ENCODE results near the gene CCDC60.
"Not testable (repeated sequence)": the region's sequence is repeated elsewhere in the genome, so short reads cannot be mapped to it uniquely, and the experiment has no call there.

CCDC60 gene

GRCh38 chr12:119338593-119339363, 4.2 kb downstream of the CCDC60 start:
- no peak for DNase-seq (ENCODE audit: low read depth)

GRCh38 chr12:119340578-119340977, 6.0 kb downstream of the CCDC60 start:
- no peak for DNase-seq (ENCODE audit: low read depth)

GRCh38 chr12:119341020-119341419, 6.5 kb downstream of the CCDC60 start:
- DNase-seq (ENCODE audit: low read depth): no peak

- no peak for DNase-seq (ENCODE audit: low read depth)
These were observed 7.5 kb downstream of the CCDC60 start for GRCh38 chr12:119341988-119342387.

GRCh38 chr12:119343130-119343529, 8.6 kb downstream of the CCDC60 start:
- DNase-seq (ENCODE audit: low read depth): no peak

GRCh38 chr12:119354172-119354571, 19.6 kb downstream of the CCDC60 start:
- no peak for DNase-seq (ENCODE audit: low read depth)

GRCh38 chr12:119360366-119360765, 25.8 kb downstream of the CCDC60 start:
- not testable (repeated sequence) for DNase-seq (ENCODE audit: low read depth)

- no peak for DNase-seq (ENCODE audit: low read depth)
These were observed 28.5 kb downstream of the CCDC60 start for GRCh38 chr12:119363037-119363436.

- no peak for DNase-seq (ENCODE audit: low read depth)
These were observed 29.0 kb downstream of the CCDC60 start for GRCh38 chr12:119363490-119363889.

GRCh38 chr12:119365451-119365850, 30.9 kb downstream of the CCDC60 start:
- no peak for DNase-seq (ENCODE audit: low read depth)

GRCh38 chr12:119366007-119366406, 31.5 kb downstream of the CCDC60 start:
- DNase-seq (ENCODE audit: low read depth): no peak

- no peak for DNase-seq (ENCODE audit: low read depth)
These were observed 34.6 kb downstream of the CCDC60 start for GRCh38 chr12:119369161-119369560.

GRCh38 chr12:119369907-119370546, 35.5 kb downstream of the CCDC60 start:
- DNase-seq (ENCODE audit: low read depth): no peak

GRCh38 chr12:119372540-119372939, 38.0 kb downstream of the CCDC60 start:
- DNase-seq (ENCODE audit: low read depth): no peak

- DNase-seq (ENCODE audit: low read depth): no peak
These were observed 38.5 kb downstream of the CCDC60 start for GRCh38 chr12:119373001-119373400.

- no peak for DNase-seq (ENCODE audit: low read depth)
These were observed 39.1 kb downstream of the CCDC60 start for GRCh38 chr12:119373666-119374065.

GRCh38 chr12:119374635-119375034, 40.1 kb downstream of the CCDC60 start:
- DNase-seq (ENCODE audit: low read depth): no peak

GRCh38 chr12:119375075-119375882, 40.8 kb downstream of the CCDC60 start:
- no peak for DNase-seq (ENCODE audit: low read depth)

GRCh38 chr12:119375883-119376190, 41.3 kb downstream of the CCDC60 start:
- DNase-seq (ENCODE audit: low read depth): no peak

GRCh38 chr12:119378903-119379302, 44.4 kb downstream of the CCDC60 start:
- DNase-seq (ENCODE audit: low read depth): no peak

- DNase-seq (ENCODE audit: low read depth): no peak
These were observed 47.1 kb downstream of the CCDC60 start for GRCh38 chr12:119381471-119382235.

- no peak for DNase-seq (ENCODE audit: low read depth)
These were observed 48.7 kb downstream of the CCDC60 start for GRCh38 chr12:119383206-119383605.

Measured in stromal cell of bone marrow (primary cell).